ENCODE data around the gene TEX264.
A peak's percentile ranks its signal among the peaks of the same experiment; 100 is the strongest.
"Not testable (repeated sequence)": the region's sequence is repeated elsewhere in the genome, so short reads cannot be mapped to it uniquely, and the experiment has no call there.

Gene TEX264

GRCh38 chr3:51670823-51671733 is at the start of gene TEX264:
TSS of gene TEX264 (plus strand) at chr3:51671252. CDS start at chr3:51674305, 3,053 bp downstream.
- peak; percentile 77 for DNase-seq

GRCh38 chr3:51622413-51622812 is 48.6 kb upstream of the TEX264 start:
- no peak for DNase-seq

- DNase-seq = peak; percentile 78
Observed at GRCh38 chr3:51622868-51623267, 48.2 kb upstream of the TEX264 start.

- DNase-seq = no peak
Observed at GRCh38 chr3:51630513-51630912, 40.5 kb upstream of the TEX264 start.

- no peak for DNase-seq
Observed at GRCh38 chr3:51637144-51637940, 33.7 kb upstream of the TEX264 start.

- peak; percentile 36 for DNase-seq
Observed at GRCh38 chr3:51637941-51638471, 33.0 kb upstream of the TEX264 start.

- DNase-seq = no peak
Observed at GRCh38 chr3:51642462-51642861, 28.6 kb upstream of the TEX264 start.

GRCh38 chr3:51646091-51646490 is 25.0 kb upstream of the TEX264 start:
- no peak for DNase-seq

GRCh38 chr3:51652103-51652502 is 18.9 kb upstream of the TEX264 start:
- DNase-seq = not testable (repeated sequence)

GRCh38 chr3:51653409-51653808 is 17.6 kb upstream of the TEX264 start:
- not testable (repeated sequence) for DNase-seq

GRCh38 chr3:51657234-51657633 is 13.8 kb upstream of the TEX264 start:
- DNase-seq = no peak

- no peak for DNase-seq
Observed at GRCh38 chr3:51659942-51660341, 11.1 kb upstream of the TEX264 start.

- DNase-seq = no peak
Observed at GRCh38 chr3:51662456-51662855, 8.6 kb upstream of the TEX264 start.

- DNase-seq = peak; percentile 10
Observed at GRCh38 chr3:51668756-51669155, 2.3 kb upstream of the TEX264 start.

GRCh38 chr3:51669241-51670052 is 1.6 kb upstream of the TEX264 start:
- DNase-seq = peak; percentile 70

- DNase-seq = no peak
Observed at GRCh38 chr3:51670053-51670822, 814 bp upstream of the TEX264 start.

GRCh38 chr3:51671734-51672475 is 853 bp downstream of the TEX264 start:
- peak; percentile 47 for DNase-seq

- no peak for DNase-seq
Observed at GRCh38 chr3:51673181-51673801, 2.2 kb downstream of the TEX264 start.

GRCh38 chr3:51673802-51674654 is 3.0 kb downstream of the TEX264 start:
- no peak for DNase-seq

GRCh38 chr3:51675201-51675611 is 4.2 kb downstream of the TEX264 start:
- DNase-seq = peak; percentile 19

Measured in fibroblast of upper back skin (primary cell).